ENCODE measurements around the gene ASCL4.

DNA sequence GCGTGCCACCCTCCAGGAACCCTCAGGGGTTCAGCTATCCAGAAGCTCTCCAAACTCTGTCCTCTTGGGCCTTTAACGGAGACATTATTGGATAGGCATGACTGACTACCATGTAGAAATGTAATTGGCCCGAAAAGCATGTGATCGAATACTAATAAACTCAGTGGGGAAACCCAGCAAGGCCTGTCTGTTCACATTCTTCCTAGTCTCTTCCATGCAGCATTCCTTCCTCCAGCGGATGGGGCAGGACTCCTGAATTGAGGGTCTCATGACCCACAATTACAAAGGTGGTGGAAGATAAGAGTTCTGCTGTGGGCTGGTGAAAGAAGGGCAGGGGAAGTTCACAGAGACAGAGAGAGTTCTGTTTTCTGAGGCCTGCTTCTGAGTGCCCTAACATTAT, 7.0 kb upstream of the ASCL4 start:
- TF ChIP-seq, protein P1, sequence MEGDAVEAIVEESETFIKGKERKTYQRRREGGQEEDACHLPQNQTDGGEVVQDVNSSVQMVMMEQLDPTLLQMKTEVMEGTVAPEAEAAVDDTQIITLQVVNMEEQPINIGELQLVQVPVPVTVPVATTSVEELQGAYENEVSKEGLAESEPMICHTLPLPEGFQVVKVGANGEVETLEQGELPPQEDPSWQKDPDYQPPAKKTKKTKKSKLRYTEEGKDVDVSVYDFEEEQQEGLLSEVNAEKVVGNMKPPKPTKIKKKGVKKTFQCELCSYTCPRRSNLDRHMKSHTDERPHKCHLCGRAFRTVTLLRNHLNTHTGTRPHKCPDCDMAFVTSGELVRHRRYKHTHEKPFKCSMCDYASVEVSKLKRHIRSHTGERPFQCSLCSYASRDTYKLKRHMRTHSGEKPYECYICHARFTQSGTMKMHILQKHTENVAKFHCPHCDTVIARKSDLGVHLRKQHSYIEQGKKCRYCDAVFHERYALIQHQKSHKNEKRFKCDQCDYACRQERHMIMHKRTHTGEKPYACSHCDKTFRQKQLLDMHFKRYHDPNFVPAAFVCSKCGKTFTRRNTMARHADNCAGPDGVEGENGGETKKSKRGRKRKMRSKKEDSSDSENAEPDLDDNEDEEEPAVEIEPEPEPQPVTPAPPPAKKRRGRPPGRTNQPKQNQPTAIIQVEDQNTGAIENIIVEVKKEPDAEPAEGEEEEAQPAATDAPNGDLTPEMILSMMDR (IDR thresholded peaks at IDR 0.05): no peak
- no peak for TF ChIP-seq POLR2A (IDR thresholded peaks at IDR 0.05)
- TF ChIP-seq EP300 (IDR thresholded peaks at IDR 0.05): no peak
